SK-N-SH (cell line): Measurements from ENCODE around the gene GRAMD2B. TPM values are rescaled to one million over a fixed set of nuclear protein-coding genes. Genes with fewer than 3 reads are reported as not detected.

Experiments used
- CTCF ChIA-PET: fragments of 300-600, 350-600 bp; formaldehyde crosslinking; extraction: SDS; loops from one replicate; lab custom pipeline; 2021; lab: Yijun Ruan, JAX
- POLR2A ChIA-PET: fragments of 350-600 bp; sonication (Branson Sonifier 250); formaldehyde crosslinking; extraction: SDS; loops from one replicate; lab custom pipeline; 2020; ENCODE audit warnings: antibody characterized with exemption, inconsistent platforms; lab: Yijun Ruan, JAX
- DNase-seq: peaks from one replicate; pipeline ENCODE4 v3.0.0; 2012
- H2AFZ ChIP-seq: fragments of 200-600 bp; sonication (generic); 2 replicates; pipeline ENCODE4 v1.8.1; 2016; ENCODE audit warnings: antibody characterized with exemption, mild to moderate bottlenecking, low read depth
- H3F3A ChIP-seq: fragments of 200-600 bp; sonication (generic); replicated peaks from 2 replicates; pipeline ENCODE3; 2016; ENCODE audit warnings: antibody characterized with exemption, mild to moderate bottlenecking; ENCODE audit not compliant: insufficient read depth
- H3K27ac ChIP-seq, 2 experiments: fragments of 200-500 bp in 1 of 2; fragments of 200-600 bp in 1 of 2; sonication (Bioruptor generic) in 1 of 2; sonication (generic), shearing (Covaris generic) in 1 of 2; 2 replicates each; pipeline versions ENCODE4 v1.5.1 to v1.6.1; 2014 to 2016; ENCODE audit warnings: low read depth in 2 of 2, inconsistent platforms in 1 of 2, low read length in 1 of 2, mild to moderate bottlenecking in 1 of 2, mixed read lengths in 1 of 2
- H3K27me3 ChIP-seq: fragments of 200-600 bp; sonication (generic), shearing (Covaris generic); 2 replicates; pipeline ENCODE4 v1.6.1; 2016; ENCODE audit warnings: mixed run types; ENCODE audit not compliant: insufficient read depth
- H3K36me3 ChIP-seq, 2 experiments: fragments of 200-500 bp in 1 of 2; fragments of 200-600 bp in 1 of 2; sonication (Bioruptor generic) in 1 of 2; sonication (generic) in 1 of 2; replicated peaks in 1 of 2; 2 replicates each; pipeline versions ENCODE3 to v1.5.1; 2014 to 2016; ENCODE audit warnings: low read length in 1 of 2, mild to moderate bottlenecking in 1 of 2; ENCODE audit not compliant: insufficient read depth in 2 of 2, control insufficient read depth in 1 of 2
- H3K4me1 ChIP-seq, 2 experiments: fragments of 200-500 bp in 1 of 2; fragments of 200-600 bp in 1 of 2; sonication (Bioruptor generic) in 1 of 2; sonication (generic), shearing (Covaris generic) in 1 of 2; 2 replicates each; pipeline versions ENCODE4 v1.5.1 to v1.6.1; 2014 to 2016; ENCODE audit warnings: low read depth in 1 of 2, low read length in 1 of 2, mixed run types in 1 of 2; ENCODE audit not compliant: insufficient read depth in 2 of 2, control insufficient read depth in 1 of 2
- H3K4me2 ChIP-seq: fragments of 200-600 bp; sonication (generic), shearing (Covaris generic); 2 replicates; pipeline ENCODE4 v1.6.1; 2017; ENCODE audit warnings: mixed run types
- H3K4me3 ChIP-seq, 2 experiments: fragments of 200-500 bp in 1 of 2; fragments of 200-600 bp in 1 of 2; sonication (Bioruptor generic) in 1 of 2; sonication (generic), shearing (Covaris generic) in 1 of 2; 2 replicates each; pipeline versions ENCODE4 v1.5.1 to v1.8.1; 2014 to 2016; ENCODE audit warnings: low read depth in 2 of 2, inconsistent platforms in 1 of 2, low read length in 1 of 2, mild to moderate bottlenecking in 1 of 2, mixed read lengths in 1 of 2, moderate library complexity in 1 of 2
- H3K79me2 ChIP-seq: fragments of 200-600 bp; sonication (generic); 2 replicates; pipeline ENCODE4 v1.8.1; 2017; ENCODE audit warnings: mild to moderate bottlenecking; ENCODE audit not compliant: insufficient read depth
- H3K9ac ChIP-seq: fragments of 200-600 bp; sonication (generic); 2 replicates; pipeline ENCODE4 v1.6.1; 2017; ENCODE audit warnings: mixed run types
- H3K9me2 ChIP-seq: fragments of 200-600 bp; sonication (generic); 2 replicates; pipeline ENCODE4 v1.6.1; 2017; ENCODE audit warnings: mixed run types
- H3K9me3 ChIP-seq: fragments of 200-600 bp; sonication (generic); 2 replicates; pipeline ENCODE4 v1.6.1; 2017; ENCODE audit warnings: mixed run types, mild to moderate bottlenecking, moderate library complexity
- H4K20me1 ChIP-seq: fragments of 200-600 bp; sonication (generic); 2 replicates; pipeline ENCODE4 v1.6.1; 2017; ENCODE audit warnings: mild to moderate bottlenecking, mixed run types; ENCODE audit not compliant: insufficient read depth
- MEF2A ChIP-seq: IDR thresholded peaks from 2 replicates; pipeline ENCODE4 v1.4.0; 2012; ENCODE audit warnings: low read depth, borderline replicate concordance
- MXI1 ChIP-seq: IDR thresholded peaks from 2 replicates; pipeline ENCODE4 v1.6.1; 2012; ENCODE audit warnings: mild to moderate bottlenecking, low read depth, low read length, improper control_type of control experiment
- NFIC ChIP-seq: IDR thresholded peaks from 2 replicates; pipeline ENCODE4 v1.4.0; 2012; ENCODE audit warnings: borderline replicate concordance
- POLR2AphosphoS5 ChIP-seq: IDR thresholded peaks from 2 replicates; pipeline ENCODE4 v1.6.1; 2012; ENCODE audit warnings: low read depth, low read length
- RCOR1 ChIP-seq: fragments of 150-350 bp; IDR thresholded peaks from 2 replicates; pipeline ENCODE4 v1.6.1; 2017; ENCODE audit warnings: antibody characterized with exemption, low read length
- TAF1 ChIP-seq: IDR thresholded peaks from 2 replicates; pipeline ENCODE4 v1.6.1; 2012; ENCODE audit warnings: low read depth, mild to moderate bottlenecking, low read length, moderate library complexity, borderline replicate concordance
- ZBTB33 ChIP-seq: IDR thresholded peaks from 2 replicates; pipeline ENCODE4 v1.4.0; 2012; ENCODE audit warnings: low read depth, borderline replicate concordance
- WGBS: methylation state at CpG from one replicate; pipeline ENCODE4 v1.1.6; 2017; ENCODE audit warnings: low lambda C conversion rate; 5-methylcytosine and 5-hydroxymethylcytosine counted together
- polyA plus RNA-seq, 3 experiments: library from polyadenylated mRNA; depleted of rRNA; stranded (reverse); fragments of >200 nt; gene quantifications; 2 replicates each; pipeline ENCODE4 v1.2.3, GENCODE V29; 2012
- TF ChIP-seq, protein P1 (sequence below): IDR thresholded peaks from 2 replicates; pipeline ENCODE4; 2012
- TF ChIP-seq, protein P2 (sequence below): IDR thresholded peaks from 2 replicates; pipeline ENCODE4 v1.6.1; 2012; ENCODE audit warnings: mild to moderate bottlenecking, low read depth, low read length, moderate library complexity
- TF ChIP-seq, protein P3 (sequence below): fragments of 200-600 bp; sonication (generic); IDR thresholded peaks from 2 replicates; pipeline ENCODE4 v1.6.1; 2017; ENCODE audit warnings: antibody characterized with exemption, mild to moderate bottlenecking, moderate library complexity

Gene GRAMD2B
- polyA plus RNA-seq, 1 of the 3 experiments (the other 2 are of a cell fraction) = 16.0 TPM

GRCh38 chr5:126410623-126411022 lies 12.6 kb upstream of the GRAMD2B start:
- no peak for DNase-seq
- H3K9me2 ChIP-seq = no peaks in the 10 kb centered on the region
- 64% methylated on average over 2 of the region's 2 CpGs for WGBS
- H2AFZ ChIP-seq = no peak overlapping the region
- no peaks in the 10 kb centered on the region for H3K36me3 ChIP-seq
- peaks cover 2 to 10% of the 10 kb centered on the region in 2 experiments; a peak in 2 of 4 replicates for H3K4me1 ChIP-seq
- no peaks in the 10 kb centered on the region for H4K20me1 ChIP-seq
- no peaks in the 10 kb centered on the region for H3K9me3 ChIP-seq
- no peaks in the 10 kb centered on the region for H3F3A ChIP-seq
- H3K4me3 ChIP-seq = no peak overlapping the region
- H3K79me2 ChIP-seq = no peaks in the 10 kb centered on the region
- ChIA-PET CTCF (no interaction called here), POLR2A (no interaction called here)
- H3K9ac ChIP-seq = no peak overlapping the region
- H3K27ac ChIP-seq = no peak overlapping the region
- no peak overlapping the region for H3K4me2 ChIP-seq
- H3K27me3 ChIP-seq = no peaks in the 10 kb centered on the region
- TF ChIP-seq TAF1 (no peak), RCOR1 (no peak), NFIC (no peak), MEF2A (no peak), MXI1 (no peak), ZBTB33 (no peak), POLR2AphosphoS5 (no peak)
- TF ChIP-seq, protein P1, sequence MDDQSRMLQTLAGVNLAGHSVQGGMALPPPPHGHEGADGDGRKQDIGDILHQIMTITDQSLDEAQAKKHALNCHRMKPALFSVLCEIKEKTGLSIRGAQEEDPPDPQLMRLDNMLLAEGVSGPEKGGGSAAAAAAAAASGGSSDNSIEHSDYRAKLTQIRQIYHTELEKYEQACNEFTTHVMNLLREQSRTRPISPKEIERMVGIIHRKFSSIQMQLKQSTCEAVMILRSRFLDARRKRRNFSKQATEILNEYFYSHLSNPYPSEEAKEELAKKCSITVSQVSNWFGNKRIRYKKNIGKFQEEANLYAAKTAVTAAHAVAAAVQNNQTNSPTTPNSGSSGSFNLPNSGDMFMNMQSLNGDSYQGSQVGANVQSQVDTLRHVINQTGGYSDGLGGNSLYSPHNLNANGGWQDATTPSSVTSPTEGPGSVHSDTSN = no peak
- TF ChIP-seq, protein P2, sequence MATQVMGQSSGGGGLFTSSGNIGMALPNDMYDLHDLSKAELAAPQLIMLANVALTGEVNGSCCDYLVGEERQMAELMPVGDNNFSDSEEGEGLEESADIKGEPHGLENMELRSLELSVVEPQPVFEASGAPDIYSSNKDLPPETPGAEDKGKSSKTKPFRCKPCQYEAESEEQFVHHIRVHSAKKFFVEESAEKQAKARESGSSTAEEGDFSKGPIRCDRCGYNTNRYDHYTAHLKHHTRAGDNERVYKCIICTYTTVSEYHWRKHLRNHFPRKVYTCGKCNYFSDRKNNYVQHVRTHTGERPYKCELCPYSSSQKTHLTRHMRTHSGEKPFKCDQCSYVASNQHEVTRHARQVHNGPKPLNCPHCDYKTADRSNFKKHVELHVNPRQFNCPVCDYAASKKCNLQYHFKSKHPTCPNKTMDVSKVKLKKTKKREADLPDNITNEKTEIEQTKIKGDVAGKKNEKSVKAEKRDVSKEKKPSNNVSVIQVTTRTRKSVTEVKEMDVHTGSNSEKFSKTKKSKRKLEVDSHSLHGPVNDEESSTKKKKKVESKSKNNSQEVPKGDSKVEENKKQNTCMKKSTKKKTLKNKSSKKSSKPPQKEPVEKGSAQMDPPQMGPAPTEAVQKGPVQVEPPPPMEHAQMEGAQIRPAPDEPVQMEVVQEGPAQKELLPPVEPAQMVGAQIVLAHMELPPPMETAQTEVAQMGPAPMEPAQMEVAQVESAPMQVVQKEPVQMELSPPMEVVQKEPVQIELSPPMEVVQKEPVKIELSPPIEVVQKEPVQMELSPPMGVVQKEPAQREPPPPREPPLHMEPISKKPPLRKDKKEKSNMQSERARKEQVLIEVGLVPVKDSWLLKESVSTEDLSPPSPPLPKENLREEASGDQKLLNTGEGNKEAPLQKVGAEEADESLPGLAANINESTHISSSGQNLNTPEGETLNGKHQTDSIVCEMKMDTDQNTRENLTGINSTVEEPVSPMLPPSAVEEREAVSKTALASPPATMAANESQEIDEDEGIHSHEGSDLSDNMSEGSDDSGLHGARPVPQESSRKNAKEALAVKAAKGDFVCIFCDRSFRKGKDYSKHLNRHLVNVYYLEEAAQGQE = no peak
- TF ChIP-seq, protein P3, sequence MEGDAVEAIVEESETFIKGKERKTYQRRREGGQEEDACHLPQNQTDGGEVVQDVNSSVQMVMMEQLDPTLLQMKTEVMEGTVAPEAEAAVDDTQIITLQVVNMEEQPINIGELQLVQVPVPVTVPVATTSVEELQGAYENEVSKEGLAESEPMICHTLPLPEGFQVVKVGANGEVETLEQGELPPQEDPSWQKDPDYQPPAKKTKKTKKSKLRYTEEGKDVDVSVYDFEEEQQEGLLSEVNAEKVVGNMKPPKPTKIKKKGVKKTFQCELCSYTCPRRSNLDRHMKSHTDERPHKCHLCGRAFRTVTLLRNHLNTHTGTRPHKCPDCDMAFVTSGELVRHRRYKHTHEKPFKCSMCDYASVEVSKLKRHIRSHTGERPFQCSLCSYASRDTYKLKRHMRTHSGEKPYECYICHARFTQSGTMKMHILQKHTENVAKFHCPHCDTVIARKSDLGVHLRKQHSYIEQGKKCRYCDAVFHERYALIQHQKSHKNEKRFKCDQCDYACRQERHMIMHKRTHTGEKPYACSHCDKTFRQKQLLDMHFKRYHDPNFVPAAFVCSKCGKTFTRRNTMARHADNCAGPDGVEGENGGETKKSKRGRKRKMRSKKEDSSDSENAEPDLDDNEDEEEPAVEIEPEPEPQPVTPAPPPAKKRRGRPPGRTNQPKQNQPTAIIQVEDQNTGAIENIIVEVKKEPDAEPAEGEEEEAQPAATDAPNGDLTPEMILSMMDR = no peak
- TF ChIP-seq, all 33 proteins: peak for 0
